ENCODE results near the gene RAB27A. TPM values are rescaled to one million over a fixed set of nuclear protein-coding genes. Genes with fewer than 3 reads are reported as not detected.

Gene RAB27A
- total and polyA plus RNA-seq, 11 donors: 1.4 to 17.2 (median 4.2) TPM

DNA sequence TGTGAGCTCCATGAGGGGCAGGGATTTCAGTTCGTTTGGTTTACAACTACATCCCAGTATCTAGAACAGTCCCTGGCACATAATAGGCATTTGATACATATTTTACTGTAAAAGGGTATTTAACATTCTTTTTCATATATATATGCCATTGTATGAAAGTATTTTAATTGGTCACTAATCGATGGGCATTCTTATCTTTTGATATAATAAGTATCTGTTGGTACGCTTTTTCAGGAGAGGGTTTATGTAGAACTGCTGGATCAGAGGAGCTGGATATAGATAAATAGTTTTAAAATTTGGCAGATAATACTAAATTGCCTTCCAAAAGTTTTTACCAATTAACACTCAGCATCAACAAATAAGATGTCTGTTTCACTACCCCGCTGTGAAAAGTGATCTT is 91.9 kb downstream of the RAB27A start:
- intact Hi-C loops (cut with DNase I): loop anchor here in 2 of 10 donors (1.0 to 10.0 kb wide), 4 partner anchors 93 to 1045 kb away; partner anchors contain the start of genes CCPG1 (in 2 of the 2), PIERCE2 (in 2 of the 2) and RFX7 (in 1 of the 2)
- Histone ChIP-seq H3K27ac (peak overlapping the region in 10 of 12 donors; percentile 85 to 93 (median 90)), H3K4me3 (peak overlapping the region; percentile 63 to 97 (median 80)), H3K4me1 (peaks cover 0 to 42% (median 26%) of the 10 kb centered on the region in 12 donors), H3K36me3 (peaks cover 0 to 2% (median 0%) of the 10 kb centered on the region in 9 donors), H3K27me3 (no peaks in the 10 kb centered on the region), H3K9me3 (no peaks in the 10 kb centered on the region)
- 51 to 63% (median 52%) methylated on average over 4 of the region's 4 CpGs for WGBS, 4 donors
- TF ChIP-seq, protein P1, sequence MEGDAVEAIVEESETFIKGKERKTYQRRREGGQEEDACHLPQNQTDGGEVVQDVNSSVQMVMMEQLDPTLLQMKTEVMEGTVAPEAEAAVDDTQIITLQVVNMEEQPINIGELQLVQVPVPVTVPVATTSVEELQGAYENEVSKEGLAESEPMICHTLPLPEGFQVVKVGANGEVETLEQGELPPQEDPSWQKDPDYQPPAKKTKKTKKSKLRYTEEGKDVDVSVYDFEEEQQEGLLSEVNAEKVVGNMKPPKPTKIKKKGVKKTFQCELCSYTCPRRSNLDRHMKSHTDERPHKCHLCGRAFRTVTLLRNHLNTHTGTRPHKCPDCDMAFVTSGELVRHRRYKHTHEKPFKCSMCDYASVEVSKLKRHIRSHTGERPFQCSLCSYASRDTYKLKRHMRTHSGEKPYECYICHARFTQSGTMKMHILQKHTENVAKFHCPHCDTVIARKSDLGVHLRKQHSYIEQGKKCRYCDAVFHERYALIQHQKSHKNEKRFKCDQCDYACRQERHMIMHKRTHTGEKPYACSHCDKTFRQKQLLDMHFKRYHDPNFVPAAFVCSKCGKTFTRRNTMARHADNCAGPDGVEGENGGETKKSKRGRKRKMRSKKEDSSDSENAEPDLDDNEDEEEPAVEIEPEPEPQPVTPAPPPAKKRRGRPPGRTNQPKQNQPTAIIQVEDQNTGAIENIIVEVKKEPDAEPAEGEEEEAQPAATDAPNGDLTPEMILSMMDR (IDR thresholded peaks at IDR 0.05): no peak
- no peak for TF ChIP-seq POLR2A (IDR thresholded peaks at IDR 0.05)
- ATAC-seq (no peak), DNase-seq (no peak)

DNA sequence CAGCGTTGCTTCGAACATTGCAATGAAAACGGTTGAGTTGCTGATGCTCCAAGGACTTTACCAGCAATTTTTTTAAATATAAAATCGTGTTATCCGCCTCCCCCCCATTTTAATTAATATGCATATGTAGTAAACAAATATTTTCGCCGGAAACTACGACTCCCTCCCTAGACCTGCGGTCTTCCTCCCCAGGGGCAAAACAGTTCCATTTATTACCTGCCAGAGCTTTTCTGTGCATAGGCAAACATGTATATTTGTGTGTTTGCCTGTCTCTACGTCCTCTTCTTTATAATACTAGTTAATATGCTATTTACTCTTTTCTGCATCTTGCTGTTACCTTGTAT is 92.3 kb downstream of the RAB27A start:
- DNase-seq: no peak
- intact Hi-C loops (cut with DNase I): loop anchor here in 2 of 10 donors (1.0 to 10.0 kb wide), 4 partner anchors 93 to 1045 kb away; partner anchors contain the start of genes CCPG1 (in 2 of the 2), PIERCE2 (in 2 of the 2) and RFX7 (in 1 of the 2)
- ATAC-seq: no peak
- H3K4me1 ChIP-seq: peaks cover 0 to 43% (median 26%) of the 10 kb centered on the region in 12 donors
- H3K9me3 ChIP-seq: no peaks in the 10 kb centered on the region
- H3K4me3 ChIP-seq: peak overlapping the region; percentile 63 to 97 (median 80)
- peak overlapping the region; percentile 78 to 93 (median 90) for H3K27ac ChIP-seq
- peaks cover 0 to 4% (median 2%) of the 10 kb centered on the region in 9 donors for H3K36me3 ChIP-seq
- 0 to 4% (median 0%) methylated on average over 10 of the region's 10 CpGs for WGBS, 4 donors
- TF ChIP-seq POLR2A (IDR thresholded peaks at IDR 0.05): no peak
- TF ChIP-seq, protein P1 (IDR thresholded peaks at IDR 0.05): peak in 1 of 12 donors; percentile 6
- no peaks in the 10 kb centered on the region for H3K27me3 ChIP-seq

DNA sequence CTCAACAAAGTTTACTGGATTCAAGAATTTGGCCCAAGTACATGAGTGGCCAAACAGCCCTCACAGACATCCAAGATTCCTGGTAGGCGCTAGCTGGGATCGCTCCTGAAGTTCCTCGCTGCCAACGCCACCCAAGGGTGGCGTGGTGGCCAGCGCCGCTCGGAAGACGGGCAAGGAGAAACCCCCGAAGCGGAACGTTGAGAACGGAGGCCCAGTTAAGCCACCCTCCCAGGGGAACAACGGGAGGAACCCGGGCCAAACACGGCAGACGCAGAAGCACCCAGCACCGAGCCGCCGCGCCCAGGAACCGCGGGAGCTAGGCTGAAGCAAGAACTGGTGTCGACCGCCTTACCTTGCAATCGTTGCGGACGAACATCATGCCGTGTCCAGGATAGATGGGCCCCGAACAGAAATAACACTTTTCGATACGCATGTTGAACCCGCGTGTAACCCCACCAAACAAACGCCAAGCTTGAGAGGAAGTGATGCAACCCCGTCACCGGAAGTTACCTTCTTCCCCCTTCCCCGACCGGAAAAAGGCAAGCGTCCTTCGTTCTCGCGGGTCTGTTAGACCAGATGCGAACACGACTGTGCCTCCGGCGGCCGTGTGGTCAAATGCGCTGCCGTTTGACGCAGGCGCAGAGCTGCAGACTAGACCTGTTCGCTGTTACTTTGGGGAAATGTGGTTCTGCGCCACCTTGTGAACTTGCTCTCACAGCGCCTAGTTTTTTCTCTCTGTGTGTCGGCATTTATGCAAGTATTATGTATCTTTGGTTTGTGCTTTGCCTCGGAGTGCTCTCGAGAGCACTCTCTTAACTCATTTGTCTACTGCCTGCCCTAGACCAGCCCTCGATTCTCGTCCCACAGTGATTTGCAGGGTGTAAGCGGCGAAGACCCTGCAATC is 92.9 kb downstream of the RAB27A start, which contains the start of gene RSL24D1:
Gene RSL24D1, minus strand, starts transcription at position 484 of the 904 bp plus-strand sequence. Its CDS starts 51 bp downstream, at position 433.
- DNase-seq (peak; percentile 96 to 98 (median 96)), ATAC-seq (peak; percentile 99 to 100 (median 100))
- Histone ChIP-seq H3K4me3 (peak within 1 kb of the TSS; percentile 63 to 97 (median 80)), H3K27ac (peak within 1 kb of the TSS; percentile 78 to 93 (median 90)), H3K27me3 (no peaks in the 10 kb centered on the region), H3K9me3 (no peaks in the 10 kb centered on the region), H3K4me1 (peaks cover 0 to 43% (median 26%) of the 10 kb centered on the region in 12 donors), H3K36me3 (peaks cover 0 to 10% (median 7%) of the 10 kb centered on the region in 9 donors)
- intact Hi-C loops (cut with DNase I): loop anchor here in 2 of 10 donors (1.0 to 10.0 kb wide), 4 partner anchors 94 to 1046 kb away; partner anchors contain the start of genes CCPG1 (in 2 of the 2), PIERCE2 (in 2 of the 2) and RFX7 (in 1 of the 2)
- 0 to 1% (median 0%) methylated on average over 54 to 62 of the region's 62 CpGs for WGBS, 4 donors
- TF ChIP-seq, protein P1 (IDR thresholded peaks at IDR 0.05): peak in 10 of 12 donors; percentile 13 to 63 (median 44)
- TF ChIP-seq POLR2A (IDR thresholded peaks at IDR 0.05): peak in 1 of 2 donors; percentile 76
